H9 (cell line): ENCODE results near the gene METTL8. TPM values are rescaled to one million over a fixed set of nuclear protein-coding genes. Genes with fewer than 3 reads are reported as not detected.
A peak's percentile ranks its signal among the peaks of the same experiment; 100 is the strongest.

Experiments used
- DNase-seq: peaks from one replicate; pipeline ENCODE4 v3.0.0-alpha.2; 2017
- H2AFZ ChIP-seq: one replicate; pipeline ENCODE4 v1.6.1; 2013; ENCODE audit warnings: mild to moderate bottlenecking, low read length, control low read depth, moderate library complexity
- H2AK5ac ChIP-seq: 2 replicates; pipeline ENCODE4 v1.6.1; 2013; ENCODE audit warnings: low read length, control low read depth, mixed read lengths; ENCODE audit not compliant: insufficient read length
- H2BK120ac ChIP-seq: one replicate; pipeline ENCODE4 v1.6.1; 2013; ENCODE audit warnings: low read depth, mild to moderate bottlenecking, low read length, control low read depth, inconsistent platforms; ENCODE audit not compliant: poor library complexity, severe bottlenecking
- H2BK12ac ChIP-seq: 2 replicates; pipeline ENCODE4 v1.6.1; 2013; ENCODE audit warnings: low read length, control low read depth, mixed read lengths, low read depth; ENCODE audit not compliant: insufficient read length
- H2BK15ac ChIP-seq: 2 replicates; pipeline ENCODE4 v1.6.1; 2013; ENCODE audit warnings: low read depth, low read length, control low read depth
- H2BK20ac ChIP-seq: one replicate; pipeline ENCODE4 v1.6.1; 2013; ENCODE audit warnings: low read depth, mild to moderate bottlenecking, low read length, control low read depth, inconsistent platforms; ENCODE audit not compliant: poor library complexity, severe bottlenecking
- H2BK5ac ChIP-seq: 2 replicates; pipeline ENCODE4 v1.6.1; 2013; ENCODE audit warnings: low read length, control low read depth, mixed read lengths; ENCODE audit not compliant: insufficient read length
- H3K14ac ChIP-seq: 2 replicates; pipeline ENCODE4 v1.6.1; 2013; ENCODE audit warnings: low read length, control low read depth; ENCODE audit not compliant: insufficient read depth
- H3K18ac ChIP-seq: 2 replicates; pipeline ENCODE4 v1.6.1; 2013; ENCODE audit warnings: low read depth, mild to moderate bottlenecking, mixed read lengths, low read length, control low read depth; ENCODE audit not compliant: insufficient read length
- H3K23ac ChIP-seq: 2 replicates; pipeline ENCODE4 v1.6.1; 2013; ENCODE audit warnings: low read length, control low read depth, mixed read lengths, low read depth; ENCODE audit not compliant: insufficient read length
- H3K23me2 ChIP-seq: 2 replicates; pipeline ENCODE4 v1.6.1; 2013; ENCODE audit warnings: low read depth, mild to moderate bottlenecking, mixed read lengths, low read length, control low read depth; ENCODE audit not compliant: insufficient read length, poor library complexity, severe bottlenecking
- H3K27ac ChIP-seq: 2 replicates; pipeline ENCODE4 v1.5.1; 2013; ENCODE audit warnings: low read length, control low read depth, mixed read lengths, low read depth; ENCODE audit not compliant: insufficient read length
- H3K27me3 ChIP-seq: 2 replicates; pipeline ENCODE4 v1.6.1; 2013; ENCODE audit warnings: low read length, control low read depth, inconsistent platforms; ENCODE audit not compliant: insufficient read depth
- H3K4ac ChIP-seq: 2 replicates; pipeline ENCODE4 v1.6.1; 2013; ENCODE audit warnings: low read depth, mild to moderate bottlenecking, control low read depth, inconsistent platforms, low read length, moderate library complexity
- H3K4me1 ChIP-seq: 2 replicates; pipeline ENCODE4 v1.6.1; 2013; ENCODE audit warnings: low read length, control low read depth, inconsistent platforms; ENCODE audit not compliant: insufficient read depth
- H3K4me2 ChIP-seq: 2 replicates; pipeline ENCODE4 v1.6.1; 2013; ENCODE audit warnings: low read length, control low read depth, mixed read lengths; ENCODE audit not compliant: insufficient read length, insufficient read depth
- H3K56ac ChIP-seq: 2 replicates; pipeline ENCODE4 v1.6.1; 2013; ENCODE audit warnings: low read depth, mild to moderate bottlenecking, mixed read lengths, low read length, control low read depth; ENCODE audit not compliant: insufficient read length
- H3K79me1 ChIP-seq: 2 replicates; pipeline ENCODE4 v1.6.1; 2013; ENCODE audit warnings: low read depth, mild to moderate bottlenecking, moderate library complexity, low read length, control low read depth, inconsistent platforms; ENCODE audit not compliant: insufficient read depth, poor library complexity, severe bottlenecking
- H3K79me2 ChIP-seq: 2 replicates; pipeline ENCODE4 v1.6.1; 2013; ENCODE audit warnings: low read length, control low read depth, inconsistent platforms; ENCODE audit not compliant: insufficient read depth
- H3K9ac ChIP-seq: 2 replicates; pipeline ENCODE4 v1.6.1; 2013; ENCODE audit warnings: low read length, control low read depth, mixed read lengths; ENCODE audit not compliant: insufficient read length; ENCODE audit errors: extremely low read depth
- H3K9me3 ChIP-seq: one replicate; pipeline ENCODE4 v1.6.1; 2013; ENCODE audit warnings: low read depth, low read length, inconsistent platforms; ENCODE audit not compliant: control insufficient read depth
- H3T11ph ChIP-seq: one replicate; pipeline ENCODE4 v1.6.1; 2013; ENCODE audit warnings: mild to moderate bottlenecking, low read length, control low read depth, inconsistent platforms
- H4K20me1 ChIP-seq: one replicate; pipeline ENCODE4 v1.6.1; 2013; ENCODE audit not compliant: control insufficient read depth, insufficient read length, insufficient read depth
- H4K5ac ChIP-seq: 2 replicates; pipeline ENCODE4 v1.6.1; 2013; ENCODE audit warnings: low read depth, mild to moderate bottlenecking, mixed read lengths, low read length, control low read depth; ENCODE audit not compliant: insufficient read length
- H4K8ac ChIP-seq: replicated peaks from 2 replicates; pipeline ENCODE4 v1.6.1; 2013; ENCODE audit warnings: low read length, control low read depth, mixed read lengths, low read depth; ENCODE audit not compliant: insufficient read length
- H4K91ac ChIP-seq: 2 replicates; pipeline ENCODE4 v1.6.1; 2013; ENCODE audit warnings: low read depth, mild to moderate bottlenecking, moderate library complexity, mixed read lengths, low read length, control low read depth; ENCODE audit not compliant: insufficient read length
- H3K27ac Mint-ChIP-seq, 3 experiments: 2 replicates in 2 of 3; 3 replicates in 1 of 3; pipeline ENCODE4 v1.8.0; 2020 to 2021; ENCODE audit warnings: mixed read lengths in 3 of 3, mild to moderate bottlenecking in 1 of 3, moderate library complexity in 1 of 3
- H3K27me3 Mint-ChIP-seq: 2 replicates; pipeline ENCODE4 v1.8.0; 2021; ENCODE audit warnings: low read depth, mild to moderate bottlenecking, moderate library complexity, mixed read lengths
- H3K36me3 Mint-ChIP-seq, 3 experiments: 2 replicates in 2 of 3; 3 replicates in 1 of 3; pipeline ENCODE4 v1.8.0; 2020 to 2021; ENCODE audit warnings: low read depth in 3 of 3, mixed read lengths in 3 of 3; ENCODE audit not compliant: insufficient read depth in 1 of 3
- H3K4me1 Mint-ChIP-seq, 2 experiments: 2 replicates each; pipeline ENCODE4 v1.8.0; 2020; ENCODE audit warnings: mixed read lengths in 2 of 2
- H3K4me3 Mint-ChIP-seq, 2 experiments: 2 replicates in 1 of 2; 3 replicates in 1 of 2; pipeline ENCODE4 v1.8.0; 2020 to 2021; ENCODE audit warnings: mild to moderate bottlenecking in 2 of 2, mixed read lengths in 2 of 2, moderate library complexity in 1 of 2
- H3K9me3 Mint-ChIP-seq, 2 experiments: 2 replicates in 1 of 2; 3 replicates in 1 of 2; pipeline ENCODE4 v1.8.0; 2020; ENCODE audit warnings: mild to moderate bottlenecking in 2 of 2, mixed read lengths in 2 of 2, moderate library complexity in 1 of 2
- WGBS: extraction: QIAGEN DNeasy Blood & Tissue Kit; methylation state at CpG from one replicate; pipeline ENCODE4 v1.1.7; 2013; ENCODE audit warnings: missing lambda C conversion rate, low lambda C conversion rate, mixed read lengths; ENCODE audit not compliant: insufficient read length; ENCODE audit errors: extremely low coverage; 5-methylcytosine and 5-hydroxymethylcytosine counted together
- total RNA-seq: library from RNA; stranded (reverse); gene quantifications from 2 replicates; pipeline ENCODE4 v1.2.1, GENCODE V29; 2021
- TF ChIP-seq, protein P1 (sequence below): fragments of 200-600 bp; sonication (generic); conservative IDR thresholded peaks from 3 replicates; pipeline ENCODE4 v1.8.0; 2021; ENCODE audit warnings: antibody characterized with exemption, mild to moderate bottlenecking

The METTL8 gene
- total RNA-seq, 1 experiment from 2014 or later: 40.9 TPM

DNA sequence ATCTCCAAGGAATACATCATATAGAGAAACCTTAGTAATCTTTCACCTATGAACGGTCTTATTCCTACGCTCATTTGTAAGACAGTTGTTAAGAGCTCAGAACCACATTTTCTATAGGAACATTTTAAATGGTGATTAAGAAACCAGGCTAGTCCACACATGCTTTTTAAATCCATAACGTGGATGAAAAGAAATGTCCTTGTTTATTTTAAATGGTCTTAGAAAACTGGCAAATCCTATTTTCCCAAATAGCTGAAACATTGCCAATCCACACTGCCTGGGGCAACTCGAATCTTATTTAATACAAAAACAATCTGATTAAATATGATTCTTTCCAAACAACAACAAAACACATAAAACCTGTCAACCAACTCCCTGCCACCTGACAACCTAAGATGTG lies 23.7 kb downstream of the METTL8 start:
- H2BK12ac ChIP-seq: no peak overlapping the region
- H2BK15ac ChIP-seq: no peak overlapping the region
- Mint-ChIP-seq H3K27me3 (no peaks in the 10 kb centered on the region), H3K4me3 (no peak overlapping the region), H3K27ac (peak overlapping the region; percentile 47 to 82 (median 75); a peak in 6 of 7 replicates), H3K36me3 (peaks cover 0 to 5% (median 2%) of the 10 kb centered on the region in 3 experiments; a peak in 2 of 7 replicates), H3K9me3 (no peaks in the 10 kb centered on the region), H3K4me1 (peaks cover 36 to 52% of the 10 kb centered on the region in 2 experiments)
- H3K9me3 ChIP-seq: no peaks in the 10 kb centered on the region
- no peak overlapping the region for H2AK5ac ChIP-seq
- H4K8ac ChIP-seq: no peak overlapping the region
- no peak overlapping the region for H3K4me2 ChIP-seq
- H2BK5ac ChIP-seq: no peak overlapping the region
- H3K23me2 ChIP-seq: no peaks in the 10 kb centered on the region
- H3K4me1 ChIP-seq: peaks cover 8% of the 10 kb centered on the region; the same call in 1 of the 2 replicates
- H2BK20ac ChIP-seq: no peak overlapping the region
- no peak overlapping the region for H4K5ac ChIP-seq
- H3T11ph ChIP-seq: no peak overlapping the region
- no peak overlapping the region for H3K27ac ChIP-seq
- no peaks in the 10 kb centered on the region for H3K79me1 ChIP-seq
- no peaks in the 10 kb centered on the region for H4K20me1 ChIP-seq
- H3K9ac ChIP-seq: no peak overlapping the region
- H3K18ac ChIP-seq: no peak overlapping the region
- H3K79me2 ChIP-seq: peaks cover 4% of the 10 kb centered on the region; the same call in 1 of the 2 replicates
- no peak overlapping the region for H4K91ac ChIP-seq
- H3K56ac ChIP-seq: no peak overlapping the region
- no peak for DNase-seq
- H3K27me3 ChIP-seq: no peaks in the 10 kb centered on the region
- no peak overlapping the region for H2BK120ac ChIP-seq
- H2AFZ ChIP-seq: no peak overlapping the region
- WGBS: no CpG with 5 or more reads among the region's 4 CpGs
- H3K23ac ChIP-seq: no peak overlapping the region
- TF ChIP-seq, protein P1, sequence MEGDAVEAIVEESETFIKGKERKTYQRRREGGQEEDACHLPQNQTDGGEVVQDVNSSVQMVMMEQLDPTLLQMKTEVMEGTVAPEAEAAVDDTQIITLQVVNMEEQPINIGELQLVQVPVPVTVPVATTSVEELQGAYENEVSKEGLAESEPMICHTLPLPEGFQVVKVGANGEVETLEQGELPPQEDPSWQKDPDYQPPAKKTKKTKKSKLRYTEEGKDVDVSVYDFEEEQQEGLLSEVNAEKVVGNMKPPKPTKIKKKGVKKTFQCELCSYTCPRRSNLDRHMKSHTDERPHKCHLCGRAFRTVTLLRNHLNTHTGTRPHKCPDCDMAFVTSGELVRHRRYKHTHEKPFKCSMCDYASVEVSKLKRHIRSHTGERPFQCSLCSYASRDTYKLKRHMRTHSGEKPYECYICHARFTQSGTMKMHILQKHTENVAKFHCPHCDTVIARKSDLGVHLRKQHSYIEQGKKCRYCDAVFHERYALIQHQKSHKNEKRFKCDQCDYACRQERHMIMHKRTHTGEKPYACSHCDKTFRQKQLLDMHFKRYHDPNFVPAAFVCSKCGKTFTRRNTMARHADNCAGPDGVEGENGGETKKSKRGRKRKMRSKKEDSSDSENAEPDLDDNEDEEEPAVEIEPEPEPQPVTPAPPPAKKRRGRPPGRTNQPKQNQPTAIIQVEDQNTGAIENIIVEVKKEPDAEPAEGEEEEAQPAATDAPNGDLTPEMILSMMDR: no peak
- H3K4ac ChIP-seq: no peak overlapping the region
- no peak overlapping the region for H3K14ac ChIP-seq
